PC-9 (cell line): ENCODE measurements around the gene CMIP. TPM values are rescaled to one million over a fixed set of nuclear protein-coding genes. Genes with fewer than 3 reads are reported as not detected.

Experiments
- BruUV-seq: library from RNA; stranded (reverse); fragments of 400-500 nt; replicated peaks from 2 replicates; lab custom pipeline; 2021; lab: Mats Ljungman, UMichigan
- CTCF ChIA-PET: fragments of 300-600 bp; sonication (Branson Sonifier 250); formaldehyde crosslinking; loops from one replicate; lab custom pipeline; 2022; ENCODE audit warnings: antibody characterized with exemption; lab: Charles Lee
- POLR2A ChIA-PET: fragments of 300-600 bp; sonication (Branson Sonifier 250); formaldehyde crosslinking; loops from one replicate; lab custom pipeline; 2022; ENCODE audit warnings: antibody characterized with exemption; ENCODE audit not compliant: unreplicated experiment; lab: Charles Lee
- DNase-seq, 2 experiments: peaks; one replicate each; pipeline versions ENCODE4 v3.0.0 to v3.0.0-alpha.2; 2015 to 2022; ENCODE audit warnings: mixed read lengths in 1 of 2
- H2AFZ ChIP-seq: fragments of 200-600 bp; sonication (generic); 2 replicates; pipeline ENCODE4 v1.8.1; 2017; ENCODE audit warnings: antibody characterized with exemption
- H3F3A ChIP-seq: fragments of 200-600 bp; sonication (generic); 2 replicates; pipeline ENCODE4 v1.8.1; 2017; ENCODE audit warnings: antibody characterized with exemption, mild to moderate bottlenecking, low read depth; ENCODE audit not compliant: insufficient read depth
- H3K27ac ChIP-seq: fragments of 200-600 bp; sonication (generic); 2 replicates; pipeline ENCODE4 v1.6.1; 2016; ENCODE audit warnings: mixed run types
- H3K27me3 ChIP-seq: fragments of 200-600 bp; sonication (generic); 2 replicates; pipeline ENCODE4 v1.6.1; 2016; ENCODE audit warnings: low read depth, mixed run types; ENCODE audit not compliant: insufficient read depth
- H3K36me3 ChIP-seq: fragments of 200-600 bp; sonication (generic); 2 replicates; pipeline ENCODE4 v1.6.1; 2016; ENCODE audit warnings: low read depth, mixed run types
- H3K4me1 ChIP-seq: fragments of 200-600 bp; sonication (generic); replicated peaks from 2 replicates; pipeline ENCODE4 v1.6.1; 2016; ENCODE audit warnings: mixed run types; ENCODE audit not compliant: insufficient read depth
- H3K4me2 ChIP-seq: fragments of 200-600 bp; sonication (generic); 2 replicates; pipeline ENCODE4 v1.6.1; 2017; ENCODE audit warnings: mixed run types
- H3K4me3 ChIP-seq: fragments of 200-600 bp; sonication (generic); 2 replicates; pipeline ENCODE4 v1.6.1; 2016; ENCODE audit warnings: mixed run types
- H3K79me2 ChIP-seq: fragments of 200-600 bp; sonication (generic); 2 replicates; pipeline ENCODE4 v1.6.1; 2017; ENCODE audit warnings: low read depth, mixed run types
- H3K9me2 ChIP-seq: fragments of 200-600 bp; sonication (generic); 2 replicates; pipeline ENCODE4 v1.8.1; 2017; ENCODE audit warnings: mild to moderate bottlenecking; ENCODE audit not compliant: insufficient read depth
- H3K9me3 ChIP-seq: fragments of 200-600 bp; sonication (generic); 2 replicates; pipeline ENCODE4 v1.8.1; 2016; ENCODE audit warnings: low read depth; ENCODE audit not compliant: insufficient read depth
- H4K20me1 ChIP-seq: fragments of 200-600 bp; sonication (generic); 2 replicates; pipeline ENCODE4 v1.8.1; 2017; ENCODE audit not compliant: insufficient read depth
- EZH2 ChIP-seq: fragments of 200-600 bp; sonication (generic); IDR thresholded peaks from 2 replicates; pipeline ENCODE4 v1.8.0; 2017; ENCODE audit warnings: antibody characterized with exemption, low read depth
- intact Hi-C: fragments of 100-400 bp; cut with micrococcal nuclease; formaldehyde crosslinking; loops from one replicate; pipeline ENCODE4 v1.10.0; 2022; ENCODE audit not compliant: unreplicated experiment
- total RNA-seq: library from RNA; stranded (reverse); gene quantifications from 2 replicates; pipeline ENCODE4 v1.2.3, GENCODE V29; 2021
- TF ChIP-seq, protein P1 (sequence below): fragments of 200-600 bp; sonication (generic); conservative IDR thresholded peaks from 2 replicates; pipeline ENCODE4 v1.6.1; 2017; ENCODE audit warnings: mixed run types, antibody characterized with exemption, mild to moderate bottlenecking, moderate library complexity

CMIP gene
- total RNA-seq, 1 experiment from 2014 or later = 96.6 TPM

DNA sequence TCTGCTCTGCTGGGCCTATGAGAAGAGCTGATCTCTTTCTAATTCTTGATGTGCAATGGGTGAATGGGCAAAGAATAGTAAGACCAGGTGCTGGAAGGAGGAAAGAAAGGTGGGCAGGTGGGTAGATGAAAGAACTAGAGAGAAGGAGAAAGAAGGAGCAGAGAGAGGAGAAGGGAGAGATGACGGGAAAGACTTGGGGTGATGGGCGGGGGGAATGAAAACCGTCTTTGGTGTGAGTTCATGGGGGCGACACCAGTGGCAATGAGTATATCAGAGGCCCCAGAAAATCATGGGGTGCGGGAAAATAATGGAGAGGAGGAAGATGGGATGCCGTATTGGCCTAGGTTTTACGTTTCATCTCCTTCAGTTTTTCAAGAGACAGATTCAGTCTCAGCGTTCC lies 205.7 kb downstream of the CMIP start:
- Histone ChIP-seq H3F3A (no peaks in the 10 kb centered on the region), H3K4me2 (no peak overlapping the region), H3K27ac (no peak overlapping the region), H3K9me2 (no peaks in the 10 kb centered on the region), H3K4me1 (0 out of 2 replicates have a peak, but pooled peaks cover 6% of the 10 kb centered on the region), H3K79me2 (peaks cover 32% of the 10 kb centered on the region), H3K4me3 (no peak overlapping the region), H4K20me1 (peaks cover 14% of the 10 kb centered on the region), H3K27me3 (no peaks in the 10 kb centered on the region), H3K9me3 (no peaks in the 10 kb centered on the region), H2AFZ (no peak overlapping the region), H3K36me3 (0 out of 2 replicates have a peak, but pooled peaks cover 4% of the 10 kb centered on the region)
- intact Hi-C loops = no loop called here
- CTCF ChIA-PET = no interaction called here
- DNase-seq = no peak
- BruUV-seq = no TSS peak
- POLR2A ChIA-PET = no interaction called here
- TF ChIP-seq, protein P1, sequence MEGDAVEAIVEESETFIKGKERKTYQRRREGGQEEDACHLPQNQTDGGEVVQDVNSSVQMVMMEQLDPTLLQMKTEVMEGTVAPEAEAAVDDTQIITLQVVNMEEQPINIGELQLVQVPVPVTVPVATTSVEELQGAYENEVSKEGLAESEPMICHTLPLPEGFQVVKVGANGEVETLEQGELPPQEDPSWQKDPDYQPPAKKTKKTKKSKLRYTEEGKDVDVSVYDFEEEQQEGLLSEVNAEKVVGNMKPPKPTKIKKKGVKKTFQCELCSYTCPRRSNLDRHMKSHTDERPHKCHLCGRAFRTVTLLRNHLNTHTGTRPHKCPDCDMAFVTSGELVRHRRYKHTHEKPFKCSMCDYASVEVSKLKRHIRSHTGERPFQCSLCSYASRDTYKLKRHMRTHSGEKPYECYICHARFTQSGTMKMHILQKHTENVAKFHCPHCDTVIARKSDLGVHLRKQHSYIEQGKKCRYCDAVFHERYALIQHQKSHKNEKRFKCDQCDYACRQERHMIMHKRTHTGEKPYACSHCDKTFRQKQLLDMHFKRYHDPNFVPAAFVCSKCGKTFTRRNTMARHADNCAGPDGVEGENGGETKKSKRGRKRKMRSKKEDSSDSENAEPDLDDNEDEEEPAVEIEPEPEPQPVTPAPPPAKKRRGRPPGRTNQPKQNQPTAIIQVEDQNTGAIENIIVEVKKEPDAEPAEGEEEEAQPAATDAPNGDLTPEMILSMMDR = no peak
- no peak for TF ChIP-seq EZH2

DNA sequence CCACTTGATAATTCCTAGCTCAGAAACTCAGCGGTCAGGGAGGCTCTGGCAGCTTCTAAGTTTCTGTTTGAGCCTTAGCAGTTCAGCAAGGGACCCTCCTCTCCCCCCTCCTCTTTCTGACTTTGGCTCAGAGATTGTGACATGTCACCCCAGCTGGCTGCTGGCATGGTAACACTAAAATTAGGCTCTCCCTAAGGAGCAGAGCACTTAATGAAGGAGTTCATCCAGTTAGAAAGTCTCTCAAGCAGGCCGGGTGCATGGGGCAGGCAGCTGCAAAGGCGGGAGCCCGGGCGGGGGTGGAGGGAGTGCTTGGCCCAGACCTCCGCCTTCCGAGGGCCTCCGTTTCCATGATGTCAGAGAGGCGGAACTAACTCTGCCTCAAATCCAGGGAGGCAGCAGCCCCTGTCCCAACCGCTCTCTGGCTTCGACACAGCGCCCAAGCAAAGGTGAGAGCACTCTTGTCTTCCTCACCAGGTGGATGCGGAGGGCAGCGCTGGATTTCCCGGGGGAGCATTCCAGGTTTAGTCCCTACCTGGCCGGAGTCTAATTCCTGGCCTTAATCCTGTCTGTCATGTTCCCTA lies 206.5 kb downstream of the CMIP start:
- no peak for TF ChIP-seq EZH2
- TF ChIP-seq, protein P1 = no peak
- no peak for DNase-seq
- ChIA-PET POLR2A (no interaction called here), CTCF (no interaction called here)
- Histone ChIP-seq H3K27me3 (no peaks in the 10 kb centered on the region), H3K4me1 (0 out of 2 replicates have a peak, but pooled peaks cover 6% of the 10 kb centered on the region), H3K4me2 (no peak overlapping the region), H3K27ac (no peak overlapping the region), H3K9me2 (no peaks in the 10 kb centered on the region), H3K4me3 (no peak overlapping the region), H3K9me3 (no peaks in the 10 kb centered on the region), H3K79me2 (peaks cover 32% of the 10 kb centered on the region), H3K36me3 (0 out of 2 replicates have a peak, but pooled peaks cover 4% of the 10 kb centered on the region), H4K20me1 (peaks cover 18% of the 10 kb centered on the region), H3F3A (no peaks in the 10 kb centered on the region), H2AFZ (no peak overlapping the region)
- intact Hi-C loops = no loop called here
- no TSS peak for BruUV-seq

DNA sequence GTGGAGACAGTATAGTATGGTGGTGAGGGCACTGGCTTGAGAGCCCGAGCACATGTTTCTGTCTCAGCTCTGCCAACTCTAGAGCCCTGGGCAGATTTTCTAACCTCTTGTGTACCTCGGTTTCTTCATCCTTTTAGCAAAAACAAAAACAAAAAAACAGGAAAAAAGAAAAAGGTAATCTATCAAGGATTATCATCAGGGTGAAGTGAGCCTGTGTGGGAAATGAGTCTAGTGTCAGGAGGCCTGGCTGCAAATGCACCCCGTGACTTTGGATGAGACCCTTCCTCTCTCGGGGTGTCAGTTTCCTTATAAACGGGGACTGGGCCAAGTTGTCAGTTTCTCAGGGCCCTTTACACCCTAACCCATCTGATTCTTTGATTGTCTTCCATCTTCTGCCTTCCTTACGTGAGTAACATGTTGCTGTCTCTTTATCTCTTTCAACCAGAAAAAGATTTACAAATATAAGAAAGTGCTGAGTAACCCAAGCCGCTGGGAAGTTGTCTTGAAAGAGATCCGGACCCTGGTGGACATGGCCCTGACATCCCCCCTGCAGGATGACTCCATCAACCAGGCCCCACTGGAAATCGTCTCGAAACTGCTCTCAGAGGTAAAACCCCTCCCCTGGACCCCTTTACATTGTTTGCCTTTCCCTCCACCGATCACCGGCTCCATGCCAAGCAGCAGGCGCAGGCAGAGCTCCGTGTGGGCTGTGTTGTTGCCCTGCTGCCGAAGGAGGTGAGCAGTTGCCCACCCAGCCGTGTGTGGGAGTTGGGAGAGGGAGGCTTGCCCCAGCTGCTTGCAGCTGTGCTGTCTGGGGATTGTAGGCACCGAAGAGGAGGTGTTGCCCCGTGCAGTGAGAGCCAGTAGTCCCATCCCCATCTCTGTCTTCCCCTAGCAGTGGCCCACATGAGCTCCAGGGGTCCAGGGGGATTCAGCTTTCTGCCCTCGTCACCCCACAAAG lies 207.4 kb downstream of the CMIP start:
- Histone ChIP-seq H3K79me2 (peaks cover 26% of the 10 kb centered on the region), H4K20me1 (peaks cover 18% of the 10 kb centered on the region), H2AFZ (no peak overlapping the region), H3K27me3 (no peaks in the 10 kb centered on the region), H3K4me1 (0 out of 2 replicates have a peak, but pooled peaks cover 5% of the 10 kb centered on the region), H3K4me3 (no peak overlapping the region), H3K9me3 (no peaks in the 10 kb centered on the region), H3K9me2 (no peaks in the 10 kb centered on the region), H3F3A (peaks cover 4% of the 10 kb centered on the region; the same call in 1 of the 2 replicates), H3K36me3 (0 out of 2 replicates have a peak, but pooled peaks cover 4% of the 10 kb centered on the region), H3K4me2 (no peak overlapping the region), H3K27ac (no peak overlapping the region)
- intact Hi-C loops = no loop called here
- no peak for TF ChIP-seq EZH2
- TF ChIP-seq, protein P1 = no peak
- no TSS peak for BruUV-seq
- POLR2A ChIA-PET = no interaction called here
- CTCF ChIA-PET = no interaction called here
- no peak for DNase-seq
